Neural progenitor cell (in vitro differentiated cells): ENCODE measurements around the gene DEPP1. TPM values are rescaled to one million over a fixed set of nuclear protein-coding genes. Genes with fewer than 3 reads are reported as not detected.

ENCODE experiments used
- DNase-seq: peaks from one replicate; pipeline ENCODE4 v3.0.0-alpha.2; 2016; ENCODE audit warnings: low spot score
- H2AFZ ChIP-seq: fragments of 200-600 bp; sonication (generic); replicated peaks from 2 replicates; pipeline ENCODE4 v1.6.1; 2016; ENCODE audit warnings: antibody characterized with exemption
- H3F3A ChIP-seq: fragments of 200-600 bp; sonication (generic); 2 replicates; pipeline ENCODE4 v1.6.1; 2016; ENCODE audit warnings: antibody characterized with exemption, low read depth
- H3K27ac ChIP-seq: fragments of 200-600 bp; sonication (generic); 2 replicates; pipeline ENCODE4 v1.5.1; 2016; ENCODE audit warnings: mild to moderate bottlenecking
- H3K27me3 ChIP-seq: fragments of 200-600 bp; sonication (generic); 2 replicates; pipeline ENCODE4 v1.6.1; 2016; ENCODE audit warnings: mild to moderate bottlenecking, moderate library complexity
- H3K36me3 ChIP-seq: fragments of 200-600 bp; sonication (generic); 2 replicates; pipeline ENCODE4 v1.5.1; 2016
- H3K4me1 ChIP-seq: fragments of 200-600 bp; sonication (generic); 2 replicates; pipeline ENCODE4 v1.6.1; 2016; ENCODE audit warnings: mixed run types
- H3K4me2 ChIP-seq: fragments of 200-600 bp; sonication (generic); 2 replicates; pipeline ENCODE4 v1.6.1; 2016
- H3K4me3 ChIP-seq: fragments of 200-600 bp; sonication (generic); 2 replicates; pipeline ENCODE4 v1.5.1; 2016
- H3K79me2 ChIP-seq: fragments of 200-600 bp; sonication (generic); 2 replicates; pipeline ENCODE4 v1.6.1; 2016; ENCODE audit warnings: low read depth
- H3K9ac ChIP-seq: fragments of 200-600 bp; sonication (generic); 2 replicates; pipeline ENCODE4 v1.6.1; 2016
- H3K9me3 ChIP-seq: fragments of 200-600 bp; sonication (generic); 2 replicates; pipeline ENCODE4 v1.5.1; 2016; ENCODE audit warnings: low read depth
- H4K20me1 ChIP-seq: fragments of 200-600 bp; sonication (generic); 2 replicates; pipeline ENCODE4 v1.6.1; 2016; ENCODE audit warnings: low read depth
- H3K27ac Mint-ChIP-seq: 3 replicates; pipeline ENCODE4 v1.8.0; 2021; ENCODE audit warnings: mixed read lengths
- H3K27me3 Mint-ChIP-seq: 2 replicates; pipeline ENCODE4 v1.8.0; 2022; ENCODE audit warnings: low read depth, mild to moderate bottlenecking, inconsistent platforms, moderate library complexity, mixed read lengths; ENCODE audit not compliant: insufficient read depth
- H3K36me3 Mint-ChIP-seq: 3 replicates; pipeline ENCODE4 v1.8.0; 2021; ENCODE audit warnings: mixed read lengths
- H3K4me1 Mint-ChIP-seq: 3 replicates; pipeline ENCODE4 v1.8.0; 2021; ENCODE audit warnings: mixed read lengths
- H3K4me3 Mint-ChIP-seq: 3 replicates; pipeline ENCODE4 v1.8.0; 2021; ENCODE audit warnings: mild to moderate bottlenecking, moderate library complexity, mixed read lengths
- H3K9me3 Mint-ChIP-seq: 3 replicates; pipeline ENCODE4 v1.8.0; 2020; ENCODE audit warnings: mixed read lengths
- EZH2 ChIP-seq: fragments of 200-600 bp; sonication (generic); IDR thresholded peaks from 2 replicates; pipeline ENCODE4 v1.6.1; 2017; ENCODE audit warnings: antibody characterized with exemption, mild to moderate bottlenecking, moderate library complexity
- EZH2phosphoT487 ChIP-seq: fragments of 200-600 bp; sonication (generic); IDR thresholded peaks from 2 replicates; pipeline ENCODE4 v1.6.1; 2017; ENCODE audit warnings: antibody characterized with exemption
- total RNA-seq: library from RNA; depleted of rRNA; stranded (reverse); fragments of >200 nt; gene quantifications from 2 replicates; pipeline ENCODE4 v1.2.3, GENCODE V29; 2015; ENCODE audit warnings: low replicate concordance
- TF ChIP-seq, protein P1 (sequence below): fragments of 200-600 bp; sonication (generic); IDR thresholded peaks from 2 replicates; pipeline ENCODE4 v1.5.1; 2017; ENCODE audit warnings: antibody characterized with exemption, mild to moderate bottlenecking

The DEPP1 gene
- total RNA-seq, 1 donor from 2014 or later: not detected

- Histone ChIP-seq H3K79me2 (no peaks in the 10 kb centered on the region), H3K4me1 (peaks cover 34% of the 10 kb centered on the region), H3K4me3 (no peak overlapping the region), H3K4me2 (no peak overlapping the region), H3K9ac (no peak overlapping the region), H3K36me3 (no peaks in the 10 kb centered on the region), H4K20me1 (peaks cover 8% of the 10 kb centered on the region), H2AFZ (no peak overlapping the region), H3K27ac (no peak overlapping the region), H3F3A (peaks cover 26% of the 10 kb centered on the region), H3K27me3 (peaks cover 13% of the 10 kb centered on the region), H3K9me3 (no peaks in the 10 kb centered on the region)
- Mint-ChIP-seq H3K4me3 (no peak overlapping the region), H3K27ac (no peak overlapping the region), H3K27me3 (peaks cover 7% of the 10 kb centered on the region), H3K36me3 (peaks cover 8% of the 10 kb centered on the region), H3K4me1 (peaks cover 24% of the 10 kb centered on the region), H3K9me3 (peaks cover 3% of the 10 kb centered on the region)
- no peak for DNase-seq
- TF ChIP-seq EZH2phosphoT487 (no peak), EZH2 (no peak)
- TF ChIP-seq, protein P1, sequence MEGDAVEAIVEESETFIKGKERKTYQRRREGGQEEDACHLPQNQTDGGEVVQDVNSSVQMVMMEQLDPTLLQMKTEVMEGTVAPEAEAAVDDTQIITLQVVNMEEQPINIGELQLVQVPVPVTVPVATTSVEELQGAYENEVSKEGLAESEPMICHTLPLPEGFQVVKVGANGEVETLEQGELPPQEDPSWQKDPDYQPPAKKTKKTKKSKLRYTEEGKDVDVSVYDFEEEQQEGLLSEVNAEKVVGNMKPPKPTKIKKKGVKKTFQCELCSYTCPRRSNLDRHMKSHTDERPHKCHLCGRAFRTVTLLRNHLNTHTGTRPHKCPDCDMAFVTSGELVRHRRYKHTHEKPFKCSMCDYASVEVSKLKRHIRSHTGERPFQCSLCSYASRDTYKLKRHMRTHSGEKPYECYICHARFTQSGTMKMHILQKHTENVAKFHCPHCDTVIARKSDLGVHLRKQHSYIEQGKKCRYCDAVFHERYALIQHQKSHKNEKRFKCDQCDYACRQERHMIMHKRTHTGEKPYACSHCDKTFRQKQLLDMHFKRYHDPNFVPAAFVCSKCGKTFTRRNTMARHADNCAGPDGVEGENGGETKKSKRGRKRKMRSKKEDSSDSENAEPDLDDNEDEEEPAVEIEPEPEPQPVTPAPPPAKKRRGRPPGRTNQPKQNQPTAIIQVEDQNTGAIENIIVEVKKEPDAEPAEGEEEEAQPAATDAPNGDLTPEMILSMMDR: no peak
These were observed 16.3 kb upstream of the DEPP1 start for GRCh38 chr10:44994752-44995530.

GRCh38 chr10:44993922-44994751 lies 15.5 kb upstream of the DEPP1 start:
- H3K79me2 ChIP-seq: no peaks in the 10 kb centered on the region
- Mint-ChIP-seq H3K9me3 (no peaks in the 10 kb centered on the region), H3K27ac (peak overlapping the region; percentile 78), H3K4me3 (no peak overlapping the region), H3K36me3 (peaks cover 5% of the 10 kb centered on the region), H3K27me3 (peaks cover 4% of the 10 kb centered on the region), H3K4me1 (peaks cover 28% of the 10 kb centered on the region)
- H4K20me1 ChIP-seq: peaks cover 13% of the 10 kb centered on the region
- H3K4me3 ChIP-seq: no peak overlapping the region
- no peaks in the 10 kb centered on the region for H3K9me3 ChIP-seq
- H3K27ac ChIP-seq: no peak overlapping the region
- no peaks in the 10 kb centered on the region for H3K36me3 ChIP-seq
- DNase-seq: no peak
- H3F3A ChIP-seq: peaks cover 26% of the 10 kb centered on the region
- H2AFZ ChIP-seq: no peak overlapping the region
- H3K4me1 ChIP-seq: peaks cover 36% of the 10 kb centered on the region
- no peak overlapping the region for H3K9ac ChIP-seq
- no peak overlapping the region for H3K4me2 ChIP-seq
- H3K27me3 ChIP-seq: peaks cover 21% of the 10 kb centered on the region
- TF ChIP-seq EZH2 (no peak), EZH2phosphoT487 (no peak)
- TF ChIP-seq, protein P1: no peak

GRCh38 chr10:44993226-44993921 lies 14.8 kb upstream of the DEPP1 start:
- TF ChIP-seq, protein P1: no peak
- TF ChIP-seq EZH2phosphoT487 (no peak), EZH2 (no peak)
- Histone ChIP-seq H3K9ac (no peak overlapping the region), H3F3A (peaks cover 34% of the 10 kb centered on the region), H3K79me2 (no peaks in the 10 kb centered on the region), H3K4me2 (no peak overlapping the region), H3K27ac (no peak overlapping the region), H3K4me1 (peaks cover 36% of the 10 kb centered on the region), H4K20me1 (peaks cover 13% of the 10 kb centered on the region), H2AFZ (no peak overlapping the region), H3K4me3 (no peak overlapping the region), H3K27me3 (peaks cover 28% of the 10 kb centered on the region), H3K9me3 (no peaks in the 10 kb centered on the region), H3K36me3 (no peaks in the 10 kb centered on the region)
- no peak for DNase-seq
- Mint-ChIP-seq H3K27ac (peak overlapping the region; percentile 78), H3K9me3 (no peaks in the 10 kb centered on the region), H3K36me3 (peaks cover 7% of the 10 kb centered on the region), H3K4me3 (peak overlapping the region; percentile 21), H3K4me1 (peaks cover 33% of the 10 kb centered on the region), H3K27me3 (peaks cover 4% of the 10 kb centered on the region)
